Brain microvascular endothelial cell (primary cell): ENCODE data around the gene SVIL.

Source experiments
- DNase-seq: peaks from one replicate; pipeline ENCODE4 v3.0.0-alpha.2; 2020
- H3K27ac ChIP-seq: fragments of 250-450 bp; sonication (Bioruptor Pico); 2 replicates; pipeline ENCODE4 v1.5.1; 2020; ENCODE audit warnings: mild to moderate bottlenecking, moderate library complexity
- H3K27me3 ChIP-seq: fragments of 250-450 bp; sonication (Bioruptor Pico); replicated peaks from 2 replicates; pipeline ENCODE4 v1.5.1; 2020; ENCODE audit warnings: mild to moderate bottlenecking
- H3K36me3 ChIP-seq: fragments of 250-450 bp; sonication (Bioruptor Pico); replicated peaks from 2 replicates; pipeline ENCODE4 v1.5.1; 2020; ENCODE audit warnings: mild to moderate bottlenecking
- H3K4me3 ChIP-seq: 2 replicates; pipeline ENCODE4 v1.5.1; 2011; ENCODE audit warnings: low read depth, mild to moderate bottlenecking, control low read depth, low read length, moderate library complexity
- CTCF ChIP-seq: IDR thresholded peaks from 2 replicates; pipeline ENCODE4 v1.5.1; 2011; ENCODE audit warnings: low read depth, mild to moderate bottlenecking, moderate library complexity, low read length, control low read depth, inconsistent platforms; ENCODE audit errors: missing control alignments
- in situ Hi-C: cut with HindIII; loops from 2 replicates; pipeline ENCODE4 v1.10.0; 2017; ENCODE audit warnings: low sequenced_read_pairs, low pct_ligation_motif_present

SVIL gene

GRCh38 chr10:29438271-29438670 lies 196.5 kb downstream of the SVIL start:
- Histone ChIP-seq H3K36me3 (no peaks in the 10 kb centered on the region), H3K27ac (no peak overlapping the region), H3K27me3 (no peaks in the 10 kb centered on the region), H3K4me3 (no peak overlapping the region)
- in situ Hi-C loops: no loop called here
- DNase-seq: no peak
- no peak for TF ChIP-seq CTCF

- Histone ChIP-seq H3K36me3 (no peaks in the 10 kb centered on the region), H3K4me3 (no peak overlapping the region), H3K27ac (no peak overlapping the region), H3K27me3 (no peaks in the 10 kb centered on the region)
- TF ChIP-seq CTCF: no peak
- no peak for DNase-seq
- in situ Hi-C loops: no loop called here
Measured at GRCh38 chr10:29437871-29438270, 196.9 kb downstream of the SVIL start.

- in situ Hi-C loops: no loop called here
- DNase-seq: no peak
- Histone ChIP-seq H3K27ac (no peak overlapping the region), H3K36me3 (no peaks in the 10 kb centered on the region), H3K27me3 (no peaks in the 10 kb centered on the region), H3K4me3 (no peak overlapping the region)
- TF ChIP-seq CTCF: no peak
Measured at GRCh38 chr10:29435809-29436501, 198.8 kb downstream of the SVIL start.

GRCh38 chr10:29434111-29434510 lies 200.7 kb downstream of the SVIL start:
- no peak for TF ChIP-seq CTCF
- Histone ChIP-seq H3K27ac (no peak overlapping the region), H3K27me3 (no peaks in the 10 kb centered on the region), H3K4me3 (no peak overlapping the region), H3K36me3 (no peaks in the 10 kb centered on the region)
- DNase-seq: no peak
- in situ Hi-C loops: no loop called here

- DNase-seq: no peak
- TF ChIP-seq CTCF: no peak
- in situ Hi-C loops: no loop called here
- Histone ChIP-seq H3K4me3 (no peak overlapping the region), H3K27ac (no peak overlapping the region), H3K36me3 (no peaks in the 10 kb centered on the region), H3K27me3 (no peaks in the 10 kb centered on the region)
Measured at GRCh38 chr10:29431711-29432110, 203.1 kb downstream of the SVIL start.

GRCh38 chr10:29430101-29430500 lies 204.7 kb downstream of the SVIL start:
- TF ChIP-seq CTCF: no peak
- DNase-seq: no peak
- Histone ChIP-seq H3K27ac (no peak overlapping the region), H3K4me3 (no peak overlapping the region), H3K36me3 (no peaks in the 10 kb centered on the region), H3K27me3 (no peaks in the 10 kb centered on the region)
- in situ Hi-C loops: no loop called here
